PC-3 (cell line): ENCODE data around the gene CDK10. TPM values are rescaled to one million over a fixed set of nuclear protein-coding genes. Genes with fewer than 3 reads are reported as not detected.

Experiments
- ATAC-seq: fragments of 200-7000 bp; cut with Tn5 transposase; 2 replicates; pipeline ENCODE4 v1.9.1; 2020; ENCODE audit warnings: mild to moderate bottlenecking, moderate library complexity
- BruUV-seq: library from RNA; stranded (reverse); fragments of 400-500 nt; replicated peaks from 2 replicates; lab custom pipeline; 2021; lab: Mats Ljungman, UMichigan
- CTCF ChIA-PET: fragments of 300-600 bp; sonication (Branson Sonifier 250); formaldehyde crosslinking; loops from one replicate; lab custom pipeline; 2022; ENCODE audit warnings: antibody characterized with exemption; lab: Charles Lee
- POLR2A ChIA-PET: fragments of 300-600 bp; sonication (Branson Sonifier 250); formaldehyde crosslinking; loops from one replicate; lab custom pipeline; 2022; ENCODE audit warnings: antibody characterized with exemption; ENCODE audit not compliant: unreplicated experiment; lab: Charles Lee
- DNase-seq: peaks from one replicate; pipeline ENCODE4 v3.0.0-alpha.2; 2015
- H2AFZ ChIP-seq: fragments of 300-600 bp; sonication (generic); 2 replicates; pipeline ENCODE4 v1.6.0; 2016; ENCODE audit warnings: antibody characterized with exemption, low read length
- H3F3A ChIP-seq: fragments of 300-600 bp; sonication (generic); one replicate; pipeline ENCODE4 v1.6.0; 2017; ENCODE audit warnings: antibody characterized with exemption, low read length, control low read depth, mild to moderate bottlenecking; ENCODE audit not compliant: unreplicated experiment
- H3K27ac ChIP-seq: fragments of 300-600 bp; sonication (generic); 2 replicates; pipeline ENCODE4 v1.5.1; 2016; ENCODE audit warnings: mild to moderate bottlenecking, low read length
- H3K27me3 ChIP-seq: fragments of 300-600 bp; sonication (generic); 2 replicates; pipeline ENCODE4 v1.6.1; 2016; ENCODE audit warnings: low read length, mixed read lengths
- H3K36me3 ChIP-seq: fragments of 300-600 bp; sonication (generic); 2 replicates; pipeline ENCODE4 v1.6.1; 2016; ENCODE audit warnings: low read depth, mixed run types, low read length, mixed read lengths
- H3K4me1 ChIP-seq: fragments of 300-600 bp; sonication (generic); 2 replicates; pipeline ENCODE4 v1.5.1; 2016; ENCODE audit warnings: low read length; ENCODE audit not compliant: insufficient read depth
- H3K4me2 ChIP-seq: fragments of 300-600 bp; sonication (generic); 2 replicates; pipeline ENCODE4 v1.6.0; 2016; ENCODE audit warnings: low read length
- H3K4me3 ChIP-seq: fragments of 300-600 bp; sonication (generic); 2 replicates; pipeline ENCODE4 v1.5.1; 2016; ENCODE audit warnings: mild to moderate bottlenecking, low read length, mixed read lengths
- H3K79me2 ChIP-seq: fragments of 300-600 bp; sonication (generic); 2 replicates; pipeline ENCODE4 v1.6.1; 2017; ENCODE audit warnings: low read length, mixed read lengths
- H3K9ac ChIP-seq: fragments of 300-600 bp; sonication (generic); 2 replicates; pipeline ENCODE4 v1.6.0; 2016; ENCODE audit warnings: mild to moderate bottlenecking, low read length
- H3K9me2 ChIP-seq: fragments of 300-600 bp; sonication (generic); replicated peaks from 2 replicates; pipeline ENCODE4 v1.6.1; 2016; ENCODE audit warnings: mixed run types, low read length, mixed read lengths
- H3K9me3 ChIP-seq: fragments of 300-600 bp; sonication (generic); 2 replicates; pipeline ENCODE4 v1.6.1; 2016; ENCODE audit warnings: low read length, mixed read lengths
- H4K20me1 ChIP-seq: fragments of 300-600 bp; sonication (generic); 2 replicates; pipeline ENCODE4 v1.6.1; 2016; ENCODE audit warnings: low read length, mixed read lengths
- CTCF ChIP-seq: fragments of 300-600 bp; sonication (generic); conservative IDR thresholded peaks from 2 replicates; pipeline ENCODE4 v1.5.1; 2017; ENCODE audit warnings: antibody characterized with exemption, low read depth, mild to moderate bottlenecking, low read length
- EZH2 ChIP-seq: fragments of 300-600 bp; sonication (generic); IDR thresholded peaks from one replicate; pipeline ENCODE4 v1.6.1; 2017; ENCODE audit warnings: antibody characterized with exemption, mild to moderate bottlenecking, low read length; ENCODE audit not compliant: unreplicated experiment
- EZH2phosphoT487 ChIP-seq: fragments of 300-600 bp; sonication (generic); IDR thresholded peaks from 2 replicates; pipeline ENCODE4 v1.6.1; 2018; ENCODE audit warnings: mild to moderate bottlenecking, antibody characterized with exemption, low read length, borderline replicate concordance
- intact Hi-C: fragments of 100-400 bp; cut with micrococcal nuclease; formaldehyde crosslinking; loops from 2 replicates; pipeline ENCODE4 v1.9.0; 2023
- total RNA-seq: library from RNA; depleted of rRNA; stranded (reverse); fragments of >200 nt; gene quantifications from 2 replicates; pipeline ENCODE4 v1.2.3, GENCODE V29; 2014

The CDK10 gene
- total RNA-seq, 1 experiment from 2014 or later, result 50.0 TPM

GRCh38 chr16:89717688-89718505 is 31.4 kb downstream of the CDK10 start:
- no peak for ATAC-seq
- CTCF ChIA-PET, result no interaction called here
- H3K4me2 ChIP-seq, result no peak overlapping the region

GRCh38 chr16:89720551-89720812 is 34.0 kb downstream of the CDK10 start:
- Histone ChIP-seq H3K79me2 (peaks cover 26% of the 10 kb centered on the region), H2AFZ (peak overlapping the region; percentile 48; the same call in 1 of the 2 replicates), H3K4me1 (peaks cover 26% of the 10 kb centered on the region), H4K20me1 (peaks cover 15% of the 10 kb centered on the region), H3K4me2 (peak overlapping the region; percentile 89), H3K36me3 (no peaks in the 10 kb centered on the region), H3K9ac (peak overlapping the region; percentile 80), H3K27me3 (no peaks in the 10 kb centered on the region), H3K9me2 (no peaks in the 10 kb centered on the region), H3K4me3 (peak overlapping the region; percentile 72), H3F3A (no peaks in the 10 kb centered on the region), H3K27ac (peak overlapping the region; percentile 64), H3K9me3 (no peaks in the 10 kb centered on the region)
- POLR2A ChIA-PET, result no interaction called here
- CTCF ChIA-PET, result interaction anchor here (0.6 kb wide), 1 partner anchor 14 kb away, joined by 4 read pairs; no protein-coding TSS in a partner anchor
- peak; percentile 9 for ATAC-seq
- DNase-seq, result peak; percentile 42
- no TSS peak for BruUV-seq
- intact Hi-C loops, result no loop called here
- TF ChIP-seq EZH2phosphoT487 (no peak), CTCF (no peak), EZH2 (no peak)

More at GRCh38 chr16:89717688-89718505, 31.4 kb downstream of the CDK10 start:
- Histone ChIP-seq H4K20me1 (peaks cover 2% of the 10 kb centered on the region), H3K4me3 (no peak overlapping the region), H2AFZ (no peak overlapping the region), H3K79me2 (peaks cover 24% of the 10 kb centered on the region), H3K4me1 (peaks cover 20% of the 10 kb centered on the region), H3K9ac (no peak overlapping the region), H3K36me3 (peaks cover 3% of the 10 kb centered on the region; the same call in 1 of the 2 replicates), H3K27me3 (no peaks in the 10 kb centered on the region), H3K9me2 (no peaks in the 10 kb centered on the region), H3F3A (no peaks in the 10 kb centered on the region), H3K27ac (no peak overlapping the region), H3K9me3 (no peaks in the 10 kb centered on the region)
- no peak for DNase-seq
- POLR2A ChIA-PET, result no interaction called here
- BruUV-seq, result no TSS peak
- intact Hi-C loops, result no loop called here
- no peak for TF ChIP-seq CTCF
- no peak for TF ChIP-seq EZH2
- no peak for TF ChIP-seq EZH2phosphoT487
